ENCODE data around the gene TUBA3C. TPM values are rescaled to one million over a fixed set of nuclear protein-coding genes. Genes with fewer than 3 reads are reported as not detected.

Gene TUBA3C
- total RNA-seq, 1 donor from 2014 or later, result not detected

DNA sequence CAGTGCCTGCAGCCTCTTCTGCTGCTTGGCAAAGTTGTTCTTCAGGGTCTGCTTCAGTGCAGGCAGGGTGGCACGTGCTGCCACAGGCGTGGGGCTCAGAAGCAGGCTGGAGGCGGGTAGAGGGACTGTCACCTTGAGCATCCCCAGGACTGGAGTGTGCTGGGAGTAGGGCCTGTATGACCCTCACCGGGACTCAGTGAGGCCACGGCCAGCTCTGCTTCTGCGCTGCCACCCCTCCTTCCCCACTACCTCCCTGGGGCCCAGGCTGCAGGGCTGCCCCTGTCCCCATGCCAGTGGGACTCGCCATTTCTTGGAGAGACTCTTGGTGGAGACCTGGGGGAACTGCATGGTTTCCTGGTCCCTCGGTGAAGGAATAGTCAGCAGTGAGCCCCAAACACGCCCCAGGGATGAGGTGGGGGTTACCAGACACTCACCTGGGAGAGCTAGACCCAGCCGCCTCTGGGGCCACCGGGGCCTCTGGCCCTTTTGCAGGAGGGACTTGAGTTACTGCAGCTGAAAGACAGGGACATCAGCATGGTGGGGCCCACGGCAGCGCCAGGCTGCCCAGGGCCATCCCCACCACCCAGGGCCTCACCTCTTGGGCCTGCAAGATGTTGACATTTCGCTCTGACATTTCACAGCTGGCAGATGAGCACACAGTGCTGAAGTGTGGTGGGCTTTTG is 29.9 kb downstream of the TUBA3C start:
- H3K27ac Mint-ChIP-seq (ENCODE audit: unreplicated experiment), result no peak overlapping the region
- peaks cover 18% of the 10 kb centered on the region for H3K36me3 Mint-ChIP-seq (ENCODE audit: unreplicated experiment)
- peaks cover 13% of the 10 kb centered on the region for H3K27me3 Mint-ChIP-seq (ENCODE audit: unreplicated experiment)
- DNase-seq, result no peak
- peaks cover 25% of the 10 kb centered on the region for H3K9me3 Mint-ChIP-seq (ENCODE audit: unreplicated experiment)
- no peak overlapping the region for H3K4me3 Mint-ChIP-seq (ENCODE audit: unreplicated experiment)
- TF ChIP-seq, protein P1, sequence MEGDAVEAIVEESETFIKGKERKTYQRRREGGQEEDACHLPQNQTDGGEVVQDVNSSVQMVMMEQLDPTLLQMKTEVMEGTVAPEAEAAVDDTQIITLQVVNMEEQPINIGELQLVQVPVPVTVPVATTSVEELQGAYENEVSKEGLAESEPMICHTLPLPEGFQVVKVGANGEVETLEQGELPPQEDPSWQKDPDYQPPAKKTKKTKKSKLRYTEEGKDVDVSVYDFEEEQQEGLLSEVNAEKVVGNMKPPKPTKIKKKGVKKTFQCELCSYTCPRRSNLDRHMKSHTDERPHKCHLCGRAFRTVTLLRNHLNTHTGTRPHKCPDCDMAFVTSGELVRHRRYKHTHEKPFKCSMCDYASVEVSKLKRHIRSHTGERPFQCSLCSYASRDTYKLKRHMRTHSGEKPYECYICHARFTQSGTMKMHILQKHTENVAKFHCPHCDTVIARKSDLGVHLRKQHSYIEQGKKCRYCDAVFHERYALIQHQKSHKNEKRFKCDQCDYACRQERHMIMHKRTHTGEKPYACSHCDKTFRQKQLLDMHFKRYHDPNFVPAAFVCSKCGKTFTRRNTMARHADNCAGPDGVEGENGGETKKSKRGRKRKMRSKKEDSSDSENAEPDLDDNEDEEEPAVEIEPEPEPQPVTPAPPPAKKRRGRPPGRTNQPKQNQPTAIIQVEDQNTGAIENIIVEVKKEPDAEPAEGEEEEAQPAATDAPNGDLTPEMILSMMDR (IDR thresholded peaks at IDR 0.05; ENCODE audit: partially characterized antibody, unreplicated experiment), result no peak
- H3K4me1 Mint-ChIP-seq (ENCODE audit: low read depth, unreplicated experiment), result no peaks in the 10 kb centered on the region

DNA sequence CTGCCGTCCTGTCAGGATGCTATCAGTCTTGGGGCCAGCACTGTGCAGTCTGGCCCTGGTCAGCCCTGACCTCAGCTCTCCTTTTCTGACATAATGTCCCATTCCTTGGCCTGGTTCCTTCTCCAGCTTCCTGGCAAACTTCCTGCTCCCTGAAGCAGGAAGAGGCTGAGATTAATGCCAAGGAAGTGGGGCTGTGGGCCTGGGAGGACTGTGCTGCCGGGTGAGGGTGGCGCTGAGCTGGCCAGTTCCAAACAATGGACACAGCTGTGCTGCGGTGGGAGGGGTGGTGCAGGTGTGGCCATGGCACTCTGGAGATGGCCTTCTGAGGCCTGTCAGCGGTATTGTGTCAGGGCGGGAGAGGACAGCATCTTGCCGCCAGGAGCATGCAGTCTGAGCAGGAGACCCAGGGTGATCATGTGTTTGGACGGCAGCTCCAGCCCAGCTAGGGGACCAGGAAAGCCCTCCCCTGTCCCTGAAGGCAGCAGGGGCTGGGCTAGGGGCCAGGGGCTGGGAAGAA is 30.9 kb downstream of the TUBA3C start:
- Mint-ChIP-seq H3K4me1 (ENCODE audit: low read depth, unreplicated experiment) (no peaks in the 10 kb centered on the region), H3K4me3 (ENCODE audit: unreplicated experiment) (no peak overlapping the region), H3K36me3 (ENCODE audit: unreplicated experiment) (peaks cover 18% of the 10 kb centered on the region), H3K9me3 (ENCODE audit: unreplicated experiment) (peaks cover 26% of the 10 kb centered on the region), H3K27ac (ENCODE audit: unreplicated experiment) (no peak overlapping the region), H3K27me3 (ENCODE audit: unreplicated experiment) (peaks cover 11% of the 10 kb centered on the region)
- TF ChIP-seq, protein P1 (IDR thresholded peaks at IDR 0.05; ENCODE audit: partially characterized antibody, unreplicated experiment), result no peak
- DNase-seq, result no peak

DNA sequence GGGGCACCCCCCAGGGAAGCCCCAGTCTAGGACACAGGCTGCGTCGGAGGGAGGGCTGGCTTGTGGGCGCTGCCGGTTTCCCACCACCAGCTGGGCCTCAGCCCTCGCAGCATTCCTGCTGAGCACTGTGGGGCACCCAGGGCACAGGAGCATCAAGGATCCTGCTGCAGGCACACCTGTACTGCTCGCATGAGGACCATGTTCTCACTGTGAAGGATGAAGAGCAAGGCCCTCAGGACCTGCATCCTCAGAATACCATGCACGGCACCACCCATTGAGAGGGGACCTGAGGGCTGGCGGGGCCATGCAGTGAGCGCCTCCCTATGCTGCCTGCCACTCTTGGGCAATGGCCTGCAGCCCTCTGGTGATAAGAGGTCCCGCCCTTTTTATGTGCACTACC is 31.4 kb downstream of the TUBA3C start:
- H3K4me3 Mint-ChIP-seq (ENCODE audit: unreplicated experiment), result no peak overlapping the region
- TF ChIP-seq, protein P1 (IDR thresholded peaks at IDR 0.05; ENCODE audit: partially characterized antibody, unreplicated experiment), result no peak
- H3K9me3 Mint-ChIP-seq (ENCODE audit: unreplicated experiment), result peaks cover 26% of the 10 kb centered on the region

DNA sequence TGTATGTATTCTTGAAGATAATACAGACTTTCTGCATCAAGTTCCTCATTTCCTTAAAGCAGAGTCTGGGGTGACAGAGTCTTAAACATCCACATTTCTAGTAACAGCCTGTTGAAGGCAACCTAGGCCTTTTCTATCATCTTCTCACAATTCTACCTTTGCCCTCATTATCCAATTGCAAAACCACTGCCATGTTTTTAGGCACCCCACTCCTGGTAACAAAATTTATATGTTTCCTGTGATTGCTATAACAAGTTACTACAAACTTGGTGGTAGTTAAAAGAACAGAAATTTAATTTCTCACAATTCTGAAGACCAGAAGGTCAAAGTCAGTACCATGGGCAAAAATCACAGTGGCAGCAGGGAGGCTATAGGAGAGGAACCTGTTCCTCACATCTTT is 33.1 kb downstream of the TUBA3C start:
- H3K4me3 Mint-ChIP-seq (ENCODE audit: unreplicated experiment), result no peak overlapping the region
- no peaks in the 10 kb centered on the region for H3K4me1 Mint-ChIP-seq (ENCODE audit: low read depth, unreplicated experiment)
- H3K27me3 Mint-ChIP-seq (ENCODE audit: unreplicated experiment), result peaks cover 8% of the 10 kb centered on the region
- no peak for DNase-seq
- peaks cover 14% of the 10 kb centered on the region for H3K36me3 Mint-ChIP-seq (ENCODE audit: unreplicated experiment)
- no peak overlapping the region for H3K27ac Mint-ChIP-seq (ENCODE audit: unreplicated experiment)
- H3K9me3 Mint-ChIP-seq (ENCODE audit: unreplicated experiment), result peaks cover 25% of the 10 kb centered on the region
- TF ChIP-seq, protein P1 (IDR thresholded peaks at IDR 0.05; ENCODE audit: partially characterized antibody, unreplicated experiment), result no peak

More for the DNA sequence above, 31.4 kb downstream of the TUBA3C start:
- Mint-ChIP-seq H3K36me3 (ENCODE audit: unreplicated experiment) (peaks cover 18% of the 10 kb centered on the region), H3K27ac (ENCODE audit: unreplicated experiment) (no peak overlapping the region), H3K4me1 (ENCODE audit: low read depth, unreplicated experiment) (no peaks in the 10 kb centered on the region), H3K27me3 (ENCODE audit: unreplicated experiment) (peaks cover 11% of the 10 kb centered on the region)
- DNase-seq, result no peak
